HG03342 (cell line): ENCODE measurements around the gene FBXO3.
"Not testable (repeated sequence)": the region's sequence is repeated elsewhere in the genome, so short reads cannot be mapped to it uniquely, and the experiment has no call there.

ENCODE experiments used
- ATAC-seq: cut with Tn5 transposase; IDR thresholded peaks from one replicate; pipeline ENCODE4 v1.9.1; 2021; ENCODE audit warnings: mild to moderate bottlenecking, moderate library complexity; ENCODE audit not compliant: unreplicated experiment

FBXO3 gene

DNA sequence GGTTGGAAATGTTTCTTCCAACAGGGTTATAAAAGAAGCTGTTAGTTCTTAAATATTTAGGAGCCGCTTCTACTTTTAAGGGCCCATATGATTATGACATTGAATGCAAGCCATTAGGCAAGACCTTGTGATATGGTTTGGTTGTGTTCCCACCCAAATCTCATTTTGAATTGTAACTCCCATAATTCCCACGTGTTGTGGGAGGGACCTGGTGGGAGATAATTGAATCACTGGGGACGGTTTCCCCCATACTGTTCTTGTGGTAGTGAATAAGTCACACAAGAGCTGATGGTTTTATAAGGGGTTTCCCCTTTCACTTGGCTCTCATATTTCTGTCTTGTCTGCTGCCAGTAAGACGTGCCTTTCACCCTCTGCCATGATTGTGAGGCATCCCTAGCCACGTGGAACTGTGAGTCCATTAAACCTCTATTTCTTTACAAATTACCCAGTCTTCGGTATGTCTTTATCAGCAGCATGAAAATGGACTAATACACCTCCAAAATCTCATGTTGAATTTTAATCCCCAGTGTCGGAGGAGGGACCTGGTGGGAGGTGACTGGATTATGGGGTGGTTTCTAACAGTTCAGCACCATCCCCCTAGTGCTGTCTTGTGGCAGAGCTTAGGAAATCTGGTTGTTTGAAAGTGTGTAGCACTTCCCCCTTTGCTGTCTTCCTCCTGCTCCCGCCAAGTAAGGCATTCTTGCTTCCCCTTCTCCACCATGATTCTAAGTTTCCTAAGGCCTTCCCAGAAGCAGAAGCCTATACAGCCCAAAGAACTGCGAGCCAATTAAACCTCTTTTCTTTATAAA is 42.4 kb downstream of the FBXO3 start:
- ATAC-seq = no peak

DNA sequence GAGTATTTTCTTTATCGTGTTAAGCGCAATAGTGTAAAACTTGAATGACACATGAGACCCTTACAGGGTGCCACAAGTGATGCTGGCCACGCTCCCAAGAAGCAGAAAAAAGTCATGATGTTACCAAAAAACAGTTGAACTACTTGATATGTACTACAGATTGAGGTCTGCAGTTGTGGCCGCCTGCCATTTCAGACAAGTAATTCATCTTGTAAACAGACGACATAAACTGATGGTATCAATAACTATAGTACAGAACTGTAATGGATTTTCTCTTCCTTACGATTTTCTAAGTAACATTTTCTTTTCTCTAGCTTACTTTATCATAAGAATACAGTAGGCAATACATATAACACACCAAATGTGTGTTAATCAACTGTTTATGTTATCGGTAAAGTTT is 43.6 kb downstream of the FBXO3 start:
- no peak for ATAC-seq

DNA sequence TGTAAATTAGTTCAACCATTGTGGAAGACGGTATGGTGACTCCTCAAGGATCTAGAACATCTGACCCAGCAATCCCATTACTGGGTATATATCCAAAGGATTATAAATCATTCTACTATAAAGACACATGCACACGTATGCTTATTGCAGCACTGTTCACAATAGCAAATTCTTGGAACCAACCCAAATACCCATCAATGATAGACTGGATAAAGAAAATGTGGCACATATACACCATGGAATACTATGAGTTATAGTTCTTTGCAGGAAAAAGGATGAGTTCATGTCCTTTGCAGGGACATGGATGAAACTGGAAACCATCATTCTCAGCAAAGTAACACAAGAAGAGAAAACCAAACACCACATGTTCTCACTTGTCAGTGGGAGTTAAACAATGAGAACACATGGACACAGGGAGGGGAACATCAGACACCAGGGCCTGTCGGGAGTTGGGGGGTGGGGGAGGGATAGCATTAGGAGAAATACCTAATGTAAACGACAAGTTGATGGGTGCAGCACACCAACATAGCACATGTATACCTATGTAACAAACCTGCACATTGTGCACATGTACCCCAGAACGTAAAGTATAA is 45.2 kb downstream of the FBXO3 start:
- not testable (repeated sequence) for ATAC-seq

DNA sequence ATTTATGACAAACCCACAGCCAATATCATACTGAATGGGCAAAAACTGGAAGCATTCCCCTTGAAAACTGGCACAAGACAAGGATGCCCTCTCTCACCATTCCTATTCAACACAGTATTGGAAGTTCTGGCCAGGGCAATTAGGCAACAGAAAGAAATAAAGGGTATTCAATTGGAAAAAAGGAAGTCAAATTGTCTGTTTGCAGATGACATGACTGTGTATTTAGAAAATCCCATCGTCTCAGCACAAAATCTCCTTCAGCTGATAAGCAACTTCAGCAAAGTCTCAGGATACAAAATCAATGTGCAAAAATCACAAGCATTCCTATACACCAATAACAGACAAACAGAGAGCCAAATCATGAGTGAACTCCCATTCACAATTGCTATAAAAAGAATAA is 46.8 kb downstream of the FBXO3 start:
- ATAC-seq = not testable (repeated sequence)

DNA sequence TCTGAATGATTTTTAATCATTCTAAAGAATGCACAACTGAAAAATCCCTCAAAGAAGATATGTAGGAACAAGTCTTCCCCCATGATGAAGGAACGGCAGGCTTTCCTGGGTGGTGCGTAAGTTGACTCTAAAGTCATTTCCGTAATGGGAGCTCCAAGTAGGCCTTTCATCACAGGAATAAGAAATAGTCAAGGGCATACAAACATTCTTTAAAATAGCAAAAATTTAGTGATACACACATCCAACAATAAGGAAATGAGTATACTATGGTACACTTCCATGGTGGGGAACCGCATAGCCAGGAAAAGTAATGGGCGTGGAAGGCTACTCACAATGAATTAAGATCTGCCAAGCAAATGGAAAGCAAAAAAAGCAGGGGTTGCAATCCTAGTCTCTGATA is 48.8 kb downstream of the FBXO3 start:
- ATAC-seq = no peak

DNA sequence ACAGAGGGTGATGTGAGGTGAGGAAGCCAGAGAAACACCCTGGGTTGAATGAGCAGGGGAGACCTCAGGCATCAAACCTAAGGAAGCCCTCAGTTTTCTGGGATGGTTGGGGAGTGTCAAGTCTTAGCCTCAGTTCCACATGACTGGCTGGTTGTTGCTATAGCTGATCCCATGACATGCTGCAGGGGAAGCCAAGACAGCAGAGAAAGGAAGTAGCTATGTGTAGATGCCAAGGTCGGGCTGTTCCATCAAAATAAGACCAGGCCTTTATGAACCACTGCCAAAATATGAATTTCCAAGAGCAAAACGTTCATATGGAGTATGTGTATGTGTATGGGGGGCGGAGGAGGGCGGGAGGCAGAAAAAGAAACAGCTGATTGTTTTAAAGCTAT is 49.7 kb downstream of the FBXO3 start:
- ATAC-seq = no peak

DNA sequence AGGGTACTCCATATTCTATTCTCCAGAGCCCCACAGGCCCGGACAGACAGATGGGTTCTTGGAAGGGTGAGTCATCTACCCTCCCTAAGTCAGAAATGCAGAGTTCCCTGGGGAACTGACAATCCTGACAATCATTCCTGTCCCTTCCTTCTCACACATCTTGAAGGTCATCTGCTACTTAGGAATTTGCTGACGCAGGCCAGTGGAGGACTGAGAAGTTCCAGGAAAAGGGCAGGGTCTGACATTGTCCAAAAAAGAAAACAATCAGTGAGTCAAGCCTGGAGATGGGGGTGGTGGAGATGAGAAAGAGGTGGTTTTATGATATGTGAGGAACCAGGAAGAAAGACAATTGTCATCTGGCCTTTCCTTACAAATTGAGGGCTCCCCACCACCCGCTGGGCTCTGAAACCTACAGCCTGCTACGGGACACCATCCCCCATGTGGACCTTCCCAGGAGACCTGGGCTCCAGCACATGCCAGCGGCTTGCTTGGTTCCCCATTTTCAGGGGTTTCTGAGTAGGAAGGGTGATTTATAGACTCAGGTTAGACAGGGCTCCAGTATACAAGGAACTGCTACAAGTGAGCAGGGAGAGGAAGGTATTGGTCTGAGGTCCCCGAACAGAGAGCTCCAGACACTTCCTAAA is 51.0 kb downstream of the FBXO3 start:
- ATAC-seq = no peak

DNA sequence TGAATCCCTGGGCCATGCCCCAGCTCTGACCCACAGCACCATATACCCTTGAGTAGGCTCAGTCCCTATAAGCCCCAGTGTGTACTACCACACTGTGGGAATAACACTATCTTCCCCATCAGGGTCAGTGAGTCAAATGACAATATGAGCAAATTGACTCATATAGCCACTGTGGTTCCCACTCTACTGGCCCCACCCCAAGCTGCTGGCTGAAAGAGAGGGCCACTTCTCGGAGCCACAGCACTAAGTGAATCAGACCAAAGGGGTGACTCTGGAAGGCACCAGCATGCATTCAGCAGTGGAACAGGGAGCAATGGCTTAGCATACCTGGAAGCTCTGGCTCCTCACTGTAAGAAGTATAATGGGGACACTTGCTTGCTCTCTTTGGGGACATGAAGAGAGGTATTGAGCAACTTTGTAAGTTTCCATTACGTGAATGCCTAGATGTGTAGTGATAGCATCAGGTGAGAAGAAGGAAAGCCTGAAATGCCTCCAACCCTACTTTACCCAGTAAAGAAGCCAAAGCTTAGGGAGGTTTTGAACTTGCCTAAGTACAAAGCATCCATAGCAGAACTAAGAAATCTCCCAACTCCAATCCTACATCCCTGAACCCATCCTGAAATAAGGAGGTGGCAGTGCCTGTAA is 51.6 kb downstream of the FBXO3 start:
- ATAC-seq = peak; percentile 74

DNA sequence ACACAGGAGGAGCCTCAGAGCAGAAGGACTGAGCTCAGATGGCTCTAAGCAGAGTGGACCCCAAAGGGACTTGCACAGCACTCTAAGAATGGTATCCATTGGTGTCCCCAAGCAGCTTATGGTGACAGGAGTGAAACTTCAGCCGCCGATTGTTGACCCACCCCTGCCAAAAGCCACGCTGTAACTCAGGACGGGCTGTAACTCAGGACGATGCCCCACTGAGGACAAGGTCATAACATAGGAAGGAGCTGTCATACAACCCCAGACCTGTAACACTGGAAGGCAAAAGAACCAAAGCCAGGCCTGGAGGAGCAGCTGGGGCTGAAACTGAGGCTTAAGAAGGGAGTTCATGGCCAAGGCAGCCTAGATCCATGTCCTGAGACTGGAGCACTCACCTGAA is 52.3 kb downstream of the FBXO3 start:
- no peak for ATAC-seq

DNA sequence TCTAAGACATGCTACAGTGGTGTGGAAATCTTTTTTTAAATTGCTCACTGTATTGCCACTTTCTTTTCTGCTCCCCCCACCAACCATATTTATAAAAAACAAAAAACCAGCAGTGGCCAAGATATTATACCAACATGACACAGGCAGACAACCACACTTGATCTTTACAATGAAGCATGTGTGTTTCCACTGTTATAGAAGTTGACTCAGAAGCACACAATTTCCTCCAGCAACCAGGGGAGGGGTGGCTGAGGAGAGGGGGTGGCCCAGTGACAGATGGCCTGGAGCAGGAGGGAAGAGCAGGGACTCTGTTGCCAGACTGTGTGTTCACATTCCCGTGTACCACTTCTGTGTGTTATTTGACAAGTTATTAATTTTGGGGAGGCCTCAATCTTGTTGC is 52.9 kb downstream of the FBXO3 start:
- ATAC-seq = no peak

DNA sequence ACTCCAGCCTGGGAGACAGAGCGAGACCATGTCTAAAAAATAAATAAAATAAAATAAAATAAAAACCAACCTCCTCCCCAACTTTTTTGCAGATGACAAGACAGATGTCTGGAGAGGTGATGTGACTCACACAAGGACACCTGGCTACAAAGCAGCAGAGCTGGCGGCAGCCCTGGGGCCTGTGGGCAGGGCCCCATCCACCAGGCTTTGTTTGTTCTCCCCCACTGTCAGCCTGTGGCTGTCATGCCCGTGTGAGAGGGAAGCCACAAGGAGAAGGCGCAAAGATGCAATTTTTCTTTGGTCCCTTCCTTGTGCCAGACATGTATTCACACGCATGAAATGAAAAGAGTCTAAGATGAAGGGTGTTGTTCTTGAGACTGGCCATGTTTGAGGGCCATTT is 54.7 kb downstream of the FBXO3 start:
- ATAC-seq = no peak

DNA sequence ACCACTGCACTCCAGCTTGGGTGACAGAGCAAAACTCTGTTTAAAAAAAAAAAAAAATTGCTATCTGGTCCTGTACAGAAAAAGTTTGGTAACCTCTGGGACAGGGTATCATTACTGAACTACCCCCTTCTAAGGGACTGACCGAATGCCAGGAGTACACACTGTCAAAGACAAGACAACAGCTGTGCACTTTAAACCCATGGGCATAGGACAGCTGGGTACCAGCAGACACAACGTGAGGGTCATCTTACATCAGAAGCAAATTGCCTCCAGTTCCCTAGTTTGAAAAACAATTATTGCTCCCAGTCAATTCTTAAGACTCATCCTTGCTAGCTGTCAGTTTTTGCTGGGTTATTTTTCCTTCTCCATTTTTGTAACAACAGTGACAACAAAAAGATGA is 55.9 kb downstream of the FBXO3 start:
- no peak for ATAC-seq

DNA sequence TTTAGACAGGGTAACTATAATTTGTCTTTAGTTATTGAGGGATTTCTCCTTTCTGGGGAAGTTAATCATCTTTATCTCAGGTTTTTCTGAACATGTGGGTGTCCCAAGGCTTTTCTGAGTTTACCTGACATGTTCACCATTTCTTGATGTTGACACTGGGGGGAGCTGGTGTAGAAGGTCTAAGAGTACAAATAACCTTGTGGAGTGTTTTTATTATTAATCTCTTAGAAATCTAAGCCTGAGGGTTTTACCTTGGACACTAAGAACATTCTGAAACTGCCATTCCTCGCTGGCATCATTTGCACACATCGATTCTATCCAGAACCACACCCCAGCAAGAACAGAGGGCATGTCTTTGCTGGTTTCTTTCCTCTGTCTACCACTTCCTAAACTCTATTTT is 58.1 kb downstream of the FBXO3 start:
- ATAC-seq = no peak

DNA sequence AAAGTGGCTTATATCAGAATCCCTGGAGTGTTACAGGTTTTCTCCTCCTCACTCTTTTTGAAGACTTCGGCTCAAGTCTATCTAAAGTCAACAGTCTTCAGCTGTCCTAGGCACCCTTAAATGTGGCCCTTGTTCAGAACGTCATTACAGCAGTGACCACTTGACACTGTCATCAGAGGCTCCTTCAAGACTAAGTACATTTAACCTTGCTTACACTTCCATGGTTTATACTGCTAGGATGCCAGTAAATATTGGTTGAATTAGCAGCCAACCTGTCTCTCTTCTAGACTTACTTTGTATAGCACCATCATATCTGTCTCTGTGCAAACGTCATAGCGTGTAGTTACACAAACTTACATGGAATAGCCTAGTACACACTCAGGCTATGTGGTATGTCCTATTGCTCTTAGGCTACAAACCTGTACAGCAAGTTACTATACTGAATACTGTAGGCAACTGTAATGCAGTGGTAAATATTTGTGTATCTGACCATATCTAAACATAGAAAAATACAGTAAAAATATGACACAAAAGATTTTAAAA is 60.4 kb downstream of the FBXO3 start:
- ATAC-seq = no peak

DNA sequence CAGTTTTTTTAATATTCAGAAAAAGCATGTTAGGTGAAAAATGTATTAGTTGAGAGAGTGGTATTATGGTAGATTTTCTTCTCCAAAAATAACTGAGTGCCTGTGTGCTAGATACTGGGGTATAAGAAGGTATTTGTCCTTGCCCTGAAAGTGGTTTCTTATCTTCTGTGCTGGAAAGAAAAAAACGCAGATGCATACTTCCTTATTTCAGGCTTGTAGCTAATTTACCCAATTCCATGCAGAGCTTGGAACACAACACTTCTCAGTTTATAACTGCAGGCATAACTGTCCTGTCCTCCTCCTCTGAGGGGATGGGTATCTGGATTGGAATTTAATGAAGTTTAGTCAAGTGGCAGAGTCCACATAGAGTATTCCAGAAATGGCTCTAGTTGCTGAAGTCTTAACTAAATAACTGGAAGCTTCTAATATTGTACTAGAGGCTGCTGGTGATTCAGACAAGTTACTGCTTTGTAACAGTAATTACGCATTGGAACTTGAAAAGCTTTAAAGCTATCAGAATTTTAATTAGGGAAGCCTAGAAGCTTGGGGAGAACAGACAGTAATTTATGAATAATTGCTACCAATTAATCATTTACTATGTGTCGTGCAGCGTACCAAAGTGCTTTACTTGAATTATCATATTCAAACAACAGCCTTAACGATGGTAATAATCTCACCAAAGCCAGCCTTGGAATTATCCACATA is 61.0 kb downstream of the FBXO3 start:
- ATAC-seq = no peak

DNA sequence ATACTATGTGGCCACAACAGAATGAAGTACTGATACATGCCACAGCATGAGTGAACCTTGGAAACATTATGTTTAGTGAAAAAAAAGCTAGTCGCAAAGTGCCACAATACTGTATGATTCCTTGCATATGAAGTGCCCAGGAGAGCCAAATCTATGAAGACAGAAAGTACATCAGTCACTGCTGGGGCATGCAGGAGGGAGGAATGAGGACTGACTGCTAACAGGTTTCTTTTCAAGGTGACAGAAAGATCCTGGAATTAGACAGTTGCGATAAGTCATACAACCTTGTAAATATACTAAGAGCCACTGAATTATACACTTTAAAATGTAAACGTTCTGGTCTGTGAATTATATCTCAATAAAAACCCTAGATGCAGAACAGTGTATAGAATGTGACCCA is 61.9 kb downstream of the FBXO3 start:
- ATAC-seq = no peak

DNA sequence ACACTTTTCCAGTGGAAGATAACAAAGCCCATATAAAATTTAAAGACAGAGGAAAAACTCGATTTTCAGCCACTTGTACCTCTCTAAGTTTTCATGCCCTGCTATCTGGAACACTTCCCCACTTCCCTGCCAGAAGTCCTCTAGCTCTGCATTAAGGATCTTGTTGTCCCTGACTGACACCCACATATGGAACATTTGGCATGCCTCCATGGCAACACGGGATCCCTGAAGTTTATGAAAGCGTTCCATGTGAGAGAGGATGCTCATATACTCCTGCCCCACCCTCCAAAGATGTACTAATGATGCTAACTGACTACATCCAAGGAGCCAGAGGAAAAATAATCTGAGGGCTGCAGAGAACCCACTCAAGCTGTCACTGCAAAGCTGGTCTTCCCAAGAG is 64.9 kb downstream of the FBXO3 start:
- no peak for ATAC-seq

DNA sequence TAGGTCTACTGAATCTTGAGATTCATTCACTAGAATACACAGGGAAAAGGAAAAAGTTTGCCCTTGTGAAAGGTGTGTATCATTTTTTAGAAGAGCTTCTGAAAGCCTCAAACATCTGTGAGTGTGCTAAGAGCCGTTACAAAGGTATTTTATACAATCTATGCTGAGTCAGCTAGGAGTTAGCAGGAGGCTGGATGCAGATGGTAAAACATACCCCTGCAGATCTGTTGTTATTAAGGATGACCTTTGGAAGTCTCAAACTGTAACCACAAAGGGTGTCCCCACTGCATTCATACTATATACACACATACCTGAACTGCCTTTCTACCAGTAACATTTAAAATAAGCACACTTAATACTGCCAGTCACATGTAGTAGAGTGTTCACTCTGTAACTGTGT is 65.3 kb downstream of the FBXO3 start:
- no peak for ATAC-seq

DNA sequence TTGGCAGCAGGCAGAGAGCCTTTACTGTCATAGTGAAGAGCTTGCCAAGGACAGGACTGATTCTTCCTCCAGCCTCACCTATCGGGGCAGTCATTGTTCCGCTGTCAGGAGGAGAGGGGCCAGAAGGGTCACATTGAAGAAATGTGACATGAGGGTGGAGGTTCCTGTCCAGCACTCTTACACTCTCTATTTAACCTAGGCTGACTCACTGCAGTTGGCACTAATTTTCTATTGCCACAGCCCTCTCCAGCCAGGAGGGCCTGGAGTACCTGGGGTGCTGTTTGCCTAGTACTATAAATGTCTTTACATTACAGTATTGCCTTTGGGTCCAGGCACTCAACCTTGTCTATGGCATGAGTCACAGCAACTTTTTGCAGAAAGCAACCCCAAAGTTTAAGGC is 66.5 kb downstream of the FBXO3 start:
- ATAC-seq = not testable (repeated sequence)

DNA sequence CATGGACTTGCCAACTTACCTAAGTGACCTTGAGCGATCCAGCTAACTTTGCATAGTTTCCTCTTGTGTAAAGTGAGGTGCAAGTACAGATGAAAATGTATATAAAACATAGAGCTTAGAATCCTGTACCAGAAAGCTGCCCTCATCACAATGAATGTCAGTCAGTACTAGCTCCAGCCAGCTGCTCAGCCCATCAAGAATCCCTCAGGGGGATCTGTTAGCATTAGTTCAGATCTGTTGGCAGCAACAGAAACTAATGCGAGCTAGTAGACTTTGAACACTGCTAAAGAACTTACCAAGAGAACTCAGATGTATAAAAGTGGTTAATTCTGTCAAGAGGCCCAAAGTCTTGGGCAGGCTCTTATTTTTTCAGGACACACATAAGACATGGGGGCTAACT is 67.4 kb downstream of the FBXO3 start:
- ATAC-seq = no peak

DNA sequence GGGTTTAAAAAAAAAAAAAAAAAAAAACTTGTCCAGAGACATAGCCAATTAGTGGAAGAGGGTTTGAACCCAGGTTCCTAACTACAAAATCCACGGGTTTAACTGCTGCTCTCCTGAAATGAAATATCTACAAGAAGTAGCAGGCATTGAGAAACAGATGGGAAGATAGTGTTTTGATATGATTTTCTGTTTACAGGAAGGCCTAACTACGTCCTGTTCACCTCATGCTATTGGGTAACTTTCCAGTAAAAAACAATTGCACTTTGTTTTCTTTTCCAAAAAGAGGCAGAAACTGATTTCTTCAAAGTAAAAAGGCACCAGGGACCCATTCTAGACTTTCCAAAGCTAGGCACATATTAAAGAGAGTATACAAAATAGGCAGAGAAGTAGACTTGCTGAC is 67.8 kb downstream of the FBXO3 start:
- ATAC-seq = no peak
